ENCODE data around the gene CCDC15.
"Not testable (repeated sequence)": the region's sequence is repeated elsewhere in the genome, so short reads cannot be mapped to it uniquely, and the experiment has no call there.

The CCDC15 gene

GRCh38 chr11:124942466-124943253 lies 11.3 kb upstream of the CCDC15 start:
- no peak for DNase-seq

- DNase-seq, result no peak
Observed at GRCh38 chr11:124943254-124943616, 10.8 kb upstream of the CCDC15 start.

DNA sequence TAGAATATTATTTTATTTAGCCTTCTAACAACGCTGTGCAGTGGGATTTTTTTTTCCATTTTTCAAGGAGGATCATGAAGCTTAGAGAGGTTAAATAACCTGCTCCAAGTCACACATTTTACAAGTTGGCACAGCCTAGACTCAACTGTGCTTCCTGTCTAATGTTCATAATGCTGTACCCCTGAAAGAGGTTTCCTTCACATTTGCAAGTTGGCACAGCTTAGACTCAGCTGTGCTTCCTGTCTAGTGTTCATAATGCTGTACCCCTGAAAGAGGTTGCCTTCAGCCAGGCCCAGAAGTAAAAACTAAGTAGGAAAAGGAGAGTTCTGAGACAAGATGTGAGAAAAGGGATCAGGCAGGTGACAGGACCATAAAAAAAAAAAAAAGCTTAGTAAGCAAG lies 10.3 kb upstream of the CCDC15 start:
- no peak for DNase-seq

DNA sequence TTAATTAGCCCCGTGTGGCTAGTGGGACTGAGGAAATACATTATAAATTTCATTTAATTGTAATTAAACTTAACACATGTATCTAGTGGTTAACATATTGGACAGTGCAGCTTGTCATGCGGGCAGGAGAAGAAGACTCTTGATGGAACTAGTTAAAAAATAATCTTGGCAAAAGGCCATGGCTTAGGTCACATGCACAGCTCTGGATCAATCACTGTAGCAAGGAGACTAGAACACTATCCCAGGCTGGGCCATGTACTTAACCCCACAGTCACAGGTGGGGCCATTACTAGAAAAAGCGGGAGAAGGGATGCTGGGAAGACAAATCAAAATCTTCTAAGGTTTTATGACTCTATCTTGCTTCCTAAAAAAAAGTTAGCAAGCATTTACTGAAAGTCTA lies 9.4 kb upstream of the CCDC15 start:
- DNase-seq, result no peak

DNA sequence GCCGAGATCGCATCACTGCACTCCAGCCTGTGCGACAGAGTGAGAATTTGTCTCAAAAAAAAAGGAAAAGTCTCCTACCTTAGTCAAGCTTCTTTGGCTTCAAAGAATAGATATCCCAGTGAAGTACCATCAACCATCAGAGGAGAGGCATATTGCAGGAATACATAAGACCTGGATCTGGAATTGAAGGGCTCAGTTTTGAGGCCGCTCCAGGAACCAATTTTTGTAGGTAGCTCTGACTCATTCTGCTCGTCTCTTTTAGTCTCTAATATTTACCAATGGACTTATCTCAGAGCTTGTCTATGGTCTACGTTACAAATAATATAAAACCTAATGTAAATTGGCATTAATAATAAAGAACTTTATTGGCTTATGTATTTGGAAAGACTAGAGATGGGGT lies 8.2 kb upstream of the CCDC15 start:
- no peak for DNase-seq

- no peak for DNase-seq
Observed at GRCh38 chr11:124946735-124947141, 7.3 kb upstream of the CCDC15 start.

GRCh38 chr11:124950601-124951330 lies 3.2 kb upstream of the CCDC15 start:
- no peak for DNase-seq

- DNase-seq, result no peak
Observed at GRCh38 chr11:124951341-124951740, 2.7 kb upstream of the CCDC15 start.

GRCh38 chr11:124954590-124954955 lies 571 bp downstream of the CCDC15 start:
- DNase-seq, result no peak

GRCh38 chr11:124955035-124955434 lies 1.0 kb downstream of the CCDC15 start:
- no peak for DNase-seq

GRCh38 chr11:124961972-124962609 lies 8.1 kb downstream of the CCDC15 start:
- DNase-seq, result peak; percentile 45

DNA sequence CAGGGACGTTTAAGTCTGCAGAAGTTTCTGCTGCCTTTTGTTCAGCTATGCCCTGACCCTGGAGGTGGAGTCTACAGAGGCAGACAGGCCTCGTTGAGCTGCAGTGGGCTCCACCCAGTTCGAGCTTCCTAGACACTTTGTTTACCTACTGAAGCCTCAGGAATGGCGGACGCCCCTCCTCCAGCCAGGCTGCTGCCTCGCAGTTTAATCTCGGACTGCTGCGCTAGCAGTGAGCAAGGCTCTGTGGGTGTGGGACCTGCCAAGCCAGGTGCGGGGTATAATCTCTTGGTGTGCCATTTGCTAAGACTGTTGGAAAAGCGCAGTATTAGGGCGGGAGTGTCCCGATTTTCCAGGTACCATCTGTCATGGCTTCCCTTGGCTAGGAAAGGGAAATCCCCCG lies 14.2 kb downstream of the CCDC15 start:
- not testable (repeated sequence) for DNase-seq

- no peak for DNase-seq
Observed at GRCh38 chr11:124970925-124971324, 16.9 kb downstream of the CCDC15 start.

GRCh38 chr11:124971810-124972209 lies 17.8 kb downstream of the CCDC15 start:
- no peak for DNase-seq

- no peak for DNase-seq
Observed at GRCh38 chr11:124976531-124976930, 22.5 kb downstream of the CCDC15 start.

- DNase-seq, result no peak
Observed at GRCh38 chr11:124977006-124977405, 23.0 kb downstream of the CCDC15 start.

- DNase-seq, result no peak
Observed at GRCh38 chr11:124978316-124978715, 24.3 kb downstream of the CCDC15 start.

GRCh38 chr11:124982043-124982442 lies 28.0 kb downstream of the CCDC15 start:
- DNase-seq, result no peak

DNA sequence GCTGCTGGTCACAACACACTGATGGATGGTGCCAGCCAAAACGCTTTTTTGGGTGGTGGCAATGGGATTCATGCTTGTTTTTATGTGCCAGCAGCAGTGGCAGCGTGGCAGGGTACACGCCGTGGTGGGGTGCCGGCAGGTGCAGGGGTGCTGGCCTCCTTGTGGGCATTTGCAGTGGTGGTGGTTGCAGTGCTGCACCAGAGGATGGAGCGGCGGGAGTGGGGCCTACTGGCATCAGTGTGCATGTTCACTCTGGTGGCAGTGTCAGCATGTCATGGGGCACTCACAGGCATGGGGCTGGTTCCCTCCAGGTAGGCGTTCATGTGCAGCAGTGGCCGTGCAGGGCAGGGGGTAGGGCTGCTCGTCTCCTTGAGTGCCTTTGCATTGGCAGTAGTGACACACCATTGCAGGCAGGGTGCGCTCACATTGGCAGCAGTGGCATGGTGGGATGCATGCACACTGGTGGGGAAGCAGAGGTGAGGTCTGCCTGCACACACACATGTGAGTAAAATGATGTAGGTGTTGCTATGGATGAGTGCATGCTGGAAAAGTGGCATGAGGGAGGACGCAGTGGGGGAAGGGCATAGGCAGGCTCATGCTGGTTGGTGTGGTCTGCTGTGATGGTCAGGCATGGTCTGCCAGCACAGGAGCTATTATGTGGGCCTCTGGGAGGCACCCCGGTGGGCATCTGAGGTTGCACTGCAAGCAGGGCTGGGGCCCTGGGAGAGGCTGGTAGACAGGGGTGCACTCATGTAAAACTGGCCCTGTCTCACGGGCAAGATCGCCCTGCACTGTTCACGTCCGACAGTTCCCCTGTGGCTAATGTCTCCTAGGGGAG lies 29.9 kb downstream of the CCDC15 start:
- DNase-seq, result no peak

DNA sequence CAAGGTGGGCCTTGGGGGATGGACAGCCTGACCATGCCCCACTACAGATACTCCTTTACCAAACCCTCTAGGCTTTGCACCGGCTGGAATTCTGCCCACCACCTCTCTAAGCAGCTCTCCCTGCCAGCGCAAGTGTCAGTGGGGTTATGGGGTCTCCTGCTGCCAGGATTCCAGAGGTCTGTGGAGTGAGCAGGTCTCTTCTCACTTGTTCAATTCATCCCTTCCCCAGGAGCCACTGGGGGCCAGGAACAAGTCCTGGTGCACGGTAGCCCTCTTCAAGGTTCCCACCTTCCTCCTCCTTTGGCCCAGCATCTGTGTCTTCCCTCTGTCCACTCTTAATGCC lies 30.5 kb downstream of the CCDC15 start:
- no peak for DNase-seq

GRCh38 chr11:124987096-124987495 lies 33.1 kb downstream of the CCDC15 start:
- no peak for DNase-seq

DNA sequence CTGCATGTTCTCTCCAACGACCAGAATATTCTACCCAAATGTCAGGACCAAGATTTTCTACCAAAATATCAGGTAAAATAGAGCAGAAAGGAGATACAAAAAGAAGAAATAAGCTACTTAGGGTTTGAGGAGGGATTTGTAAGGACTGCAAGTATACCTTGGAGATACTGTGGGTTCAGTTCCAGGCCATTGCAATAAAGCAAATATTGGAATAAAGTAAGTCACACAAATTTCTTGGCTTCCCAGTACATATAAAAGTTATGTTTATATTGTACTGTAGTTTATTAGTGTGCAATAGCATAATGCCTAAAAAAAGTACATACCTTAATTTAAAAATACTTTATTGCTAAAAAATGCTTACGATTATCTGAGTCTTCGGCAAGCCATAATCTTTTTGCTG lies 34.1 kb downstream of the CCDC15 start:
- no peak for DNase-seq

DNA sequence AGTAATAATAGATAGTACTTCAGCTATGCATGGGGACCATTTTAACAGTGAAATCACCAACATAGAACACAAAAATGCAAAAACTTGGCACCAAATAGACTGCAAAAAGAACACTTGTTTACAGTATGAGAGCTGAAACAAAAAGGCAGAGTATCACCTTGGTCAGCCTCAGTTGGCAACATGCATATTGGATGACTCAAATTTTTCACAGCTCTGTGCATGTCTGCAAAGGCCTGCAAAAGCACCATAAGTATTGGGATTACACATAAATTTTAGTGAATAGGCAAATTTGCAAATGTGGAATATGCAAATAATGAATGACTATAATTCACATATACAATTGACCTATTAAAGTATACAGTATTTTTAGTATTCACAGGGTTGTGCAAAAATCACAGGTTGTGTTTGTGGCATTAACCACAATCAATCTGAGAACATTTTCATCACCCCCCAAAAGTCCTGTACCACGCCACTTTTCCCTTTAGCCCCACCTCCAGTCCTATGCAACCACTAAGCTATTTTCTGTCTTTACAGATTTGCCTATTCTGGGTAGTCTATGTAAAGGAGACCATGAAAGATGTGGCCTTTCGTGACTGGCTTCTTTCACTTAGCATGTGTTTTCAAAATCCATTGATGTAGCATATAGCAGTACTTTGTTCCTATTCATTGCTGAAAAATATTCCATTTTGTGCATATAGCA lies 47.2 kb downstream of the CCDC15 start:
- DNase-seq, result no peak
